ENCODE measurements around the gene ZFR2. TPM values are rescaled to one million over a fixed set of nuclear protein-coding genes. Genes with fewer than 3 reads are reported as not detected.

Gene ZFR2
- total and polyA plus RNA-seq, 4 donors = not detected

DNA sequence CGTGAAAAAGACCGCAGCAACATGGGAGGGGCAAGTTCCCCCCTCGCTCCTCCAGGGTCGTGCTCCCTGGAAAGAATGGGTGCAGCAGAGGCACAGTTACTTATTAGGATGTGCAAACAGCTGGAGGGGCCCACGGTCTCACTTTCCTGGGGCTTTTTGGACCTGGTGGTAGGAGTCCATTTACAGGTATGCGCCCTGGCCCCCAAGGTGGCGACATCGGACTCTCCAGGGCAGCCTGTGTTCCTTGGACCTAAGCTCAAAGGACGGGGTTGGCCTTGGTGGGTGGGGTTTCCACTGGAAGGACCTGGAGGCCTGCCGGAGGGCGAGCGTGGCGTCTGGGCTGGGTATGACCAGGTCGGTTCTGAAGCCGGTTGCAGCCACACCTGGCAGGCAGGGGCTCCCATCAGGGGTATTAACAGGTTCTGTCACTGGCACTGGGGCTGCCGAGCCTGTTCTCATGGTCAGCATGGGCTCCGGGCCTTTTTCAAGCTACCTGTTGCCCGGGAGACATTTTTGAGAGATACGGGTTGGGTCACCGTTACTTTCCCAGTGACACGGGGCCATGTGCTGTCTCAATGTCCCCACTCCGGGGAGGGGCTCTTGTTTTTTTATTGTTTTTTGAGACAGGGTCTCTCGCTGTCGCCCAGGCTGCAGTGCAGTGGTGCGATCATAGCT, 5.9 kb downstream of the ZFR2 start:
- no peak for DNase-seq
- Histone ChIP-seq H3K9me3 (ENCODE audit: control insufficient read depth, low read length) (no peaks in the 10 kb centered on the region), H3K27me3 (ENCODE audit: control insufficient read depth in 1 of 2, insufficient read depth in 2 of 2, low read length in 1 of 2) (no peaks in the 10 kb centered on the region), H3K4me1 (ENCODE audit: control insufficient read depth in 1 of 2, insufficient read depth in 2 of 2, low read length in 2 of 2) (no peaks in the 10 kb centered on the region), H3K27ac (ENCODE audit: low read depth in 1 of 2, low read length in 2 of 2) (no peak overlapping the region), H3K36me3 (ENCODE audit: control insufficient read depth in 1 of 2, insufficient read depth in 2 of 2, low read length in 1 of 2) (no peaks in the 10 kb centered on the region), H3K4me3 (ENCODE audit: low read length in 2 of 2) (no peak overlapping the region)
- intact Hi-C loops (cut with DNase I) = no loop called here
- WGBS, 2 donors = 79 to 84% methylated on average over 25 of the region's 25 CpGs
- no peak for ATAC-seq (ENCODE audit: low FRiP score)

DNA sequence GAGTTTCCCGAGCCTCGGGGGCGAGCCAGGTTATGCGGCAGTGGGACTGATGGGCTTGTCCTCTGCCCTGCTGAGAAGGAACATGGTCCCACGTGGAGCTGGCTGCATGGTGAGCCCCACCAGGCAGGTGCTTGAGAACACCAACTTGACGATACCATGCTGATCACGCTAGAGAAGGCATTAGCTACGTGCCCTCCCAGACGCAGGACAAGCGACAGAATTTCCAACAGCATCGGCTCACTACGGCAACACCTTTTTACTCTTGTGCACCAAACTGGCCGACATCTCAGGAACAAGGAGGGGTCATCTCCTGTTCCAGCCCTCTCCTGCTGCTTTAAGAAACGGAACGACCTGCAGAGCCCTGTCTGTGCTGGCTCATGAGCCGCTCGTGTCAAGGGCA, 8.3 kb downstream of the ZFR2 start:
- H3K4me1 ChIP-seq (ENCODE audit: control insufficient read depth in 1 of 2, insufficient read depth in 2 of 2, low read length in 2 of 2) = no peaks in the 10 kb centered on the region
- H3K36me3 ChIP-seq (ENCODE audit: control insufficient read depth in 1 of 2, insufficient read depth in 2 of 2, low read length in 1 of 2) = no peaks in the 10 kb centered on the region
- no peaks in the 10 kb centered on the region for H3K9me3 ChIP-seq (ENCODE audit: control insufficient read depth, low read length)
- intact Hi-C loops (cut with DNase I) = no loop called here
- no peak for ATAC-seq (ENCODE audit: low FRiP score)
- no peaks in the 10 kb centered on the region for H3K27me3 ChIP-seq (ENCODE audit: control insufficient read depth in 1 of 2, insufficient read depth in 2 of 2, low read length in 1 of 2)
- H3K27ac ChIP-seq (ENCODE audit: low read depth in 1 of 2, low read length in 2 of 2) = no peak overlapping the region
- H3K4me3 ChIP-seq (ENCODE audit: low read length in 2 of 2) = no peak overlapping the region
- no peak for DNase-seq
- 83 to 86% methylated on average over 17 of the region's 17 CpGs for WGBS, 2 donors

DNA sequence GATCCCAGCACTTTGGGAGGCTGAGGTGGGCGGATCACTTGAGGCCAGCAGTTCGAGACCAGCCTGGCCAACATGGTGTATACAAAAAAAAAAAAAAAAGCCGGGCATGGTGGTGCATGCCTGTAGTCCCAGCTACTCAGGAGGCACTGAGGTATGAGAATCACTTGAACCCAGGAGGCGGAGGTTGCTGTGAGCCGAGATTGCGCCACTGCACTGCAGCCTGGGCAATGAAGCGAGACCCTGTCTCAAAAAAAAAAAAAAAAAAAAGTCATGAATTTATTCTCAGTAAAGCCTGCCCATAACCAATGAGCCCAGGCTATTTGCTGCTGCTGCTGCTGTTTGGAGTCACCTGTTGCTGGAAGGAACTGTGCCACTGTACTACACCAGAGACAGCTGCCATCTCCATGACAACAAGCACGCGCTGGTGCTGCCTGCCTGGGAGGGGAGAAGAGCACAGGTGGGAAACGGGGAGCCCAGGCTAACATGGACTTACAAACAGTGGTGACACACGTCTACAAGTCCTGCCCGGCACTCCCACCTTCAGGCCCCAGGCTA, 11.3 kb downstream of the ZFR2 start:
- intact Hi-C loops (cut with DNase I) = no loop called here
- Histone ChIP-seq H3K27me3 (ENCODE audit: control insufficient read depth in 1 of 2, insufficient read depth in 2 of 2, low read length in 1 of 2) (no peaks in the 10 kb centered on the region), H3K27ac (ENCODE audit: low read depth in 1 of 2, low read length in 2 of 2) (no peak overlapping the region), H3K4me1 (ENCODE audit: control insufficient read depth in 1 of 2, insufficient read depth in 2 of 2, low read length in 2 of 2) (no peaks in the 10 kb centered on the region), H3K9me3 (ENCODE audit: control insufficient read depth, low read length) (peaks cover under 1% of the 10 kb centered on the region), H3K4me3 (ENCODE audit: low read length in 2 of 2) (no peak overlapping the region), H3K36me3 (ENCODE audit: control insufficient read depth in 1 of 2, insufficient read depth in 2 of 2, low read length in 1 of 2) (no peaks in the 10 kb centered on the region)
- DNase-seq (no peak), ATAC-seq (ENCODE audit: low FRiP score) (no peak)
- WGBS, 2 donors = 85 to 90% methylated on average over 11 to 12 of the region's 12 CpGs

DNA sequence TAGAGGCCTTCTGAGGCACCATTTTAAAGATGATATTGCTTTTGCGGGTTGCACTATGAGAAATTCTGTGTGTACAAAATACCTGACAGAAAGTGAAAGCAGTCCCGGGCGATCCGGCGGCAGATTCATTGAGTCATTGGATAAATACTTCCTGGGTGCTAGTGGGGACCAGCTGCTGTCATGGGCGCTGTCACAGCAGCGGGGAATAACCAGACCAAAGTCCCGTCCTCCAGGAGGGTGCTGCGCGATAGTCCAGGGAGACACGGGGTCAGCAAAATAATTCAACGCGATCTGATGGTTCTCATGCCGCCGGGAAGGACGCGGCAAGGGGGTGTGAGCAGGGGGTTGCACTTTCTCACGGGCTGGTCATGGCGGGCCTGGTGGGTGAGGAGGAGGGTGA, 13.5 kb downstream of the ZFR2 start:
- intact Hi-C loops (cut with DNase I) = no loop called here
- Histone ChIP-seq H3K36me3 (ENCODE audit: control insufficient read depth in 1 of 2, insufficient read depth in 2 of 2, low read length in 1 of 2) (no peaks in the 10 kb centered on the region), H3K27me3 (ENCODE audit: control insufficient read depth in 1 of 2, insufficient read depth in 2 of 2, low read length in 1 of 2) (no peaks in the 10 kb centered on the region)

DNA sequence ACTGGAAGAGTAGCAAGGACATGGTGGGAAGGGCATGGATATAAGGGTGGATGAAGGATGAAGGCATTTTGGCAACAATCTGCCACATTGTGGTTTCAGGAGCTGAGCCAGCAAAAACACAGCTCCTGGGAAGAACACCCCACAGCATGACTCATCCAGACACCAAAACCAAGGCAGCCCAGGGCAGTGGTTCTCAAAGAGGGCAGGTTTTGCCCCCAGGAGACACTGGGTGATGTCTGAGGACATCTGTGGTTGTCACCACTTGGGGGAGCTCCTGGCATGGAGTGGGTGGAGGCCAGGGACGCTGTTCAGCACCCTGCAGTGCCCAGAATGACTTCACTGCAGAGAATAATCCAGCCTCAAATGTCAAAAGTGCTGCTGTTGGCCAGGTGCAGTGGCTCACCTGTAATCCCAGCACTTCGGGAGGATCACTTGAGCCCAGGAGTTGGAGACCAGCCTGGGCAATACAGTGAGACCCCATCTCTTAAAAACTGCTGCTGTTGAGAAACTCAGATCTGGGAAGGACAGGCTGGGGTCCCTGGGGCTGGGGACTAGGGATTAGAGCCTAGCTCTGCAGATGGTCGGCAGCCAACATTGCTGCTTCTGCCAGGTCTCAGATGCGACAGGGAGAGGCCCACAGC, 16.1 kb downstream of the ZFR2 start:
- peaks cover 12% of the 10 kb centered on the region for H3K9me3 ChIP-seq (ENCODE audit: control insufficient read depth, low read length)
- H3K36me3 ChIP-seq (ENCODE audit: control insufficient read depth in 1 of 2, insufficient read depth in 2 of 2, low read length in 1 of 2) = no peaks in the 10 kb centered on the region
- no peak overlapping the region for H3K27ac ChIP-seq (ENCODE audit: low read depth in 1 of 2, low read length in 2 of 2)
- H3K4me1 ChIP-seq (ENCODE audit: control insufficient read depth in 1 of 2, insufficient read depth in 2 of 2, low read length in 2 of 2) = no peaks in the 10 kb centered on the region
- 64 to 68% methylated on average over 4 of the region's 4 CpGs for WGBS, 2 donors
- intact Hi-C loops (cut with DNase I) = no loop called here
- H3K27me3 ChIP-seq (ENCODE audit: control insufficient read depth in 1 of 2, insufficient read depth in 2 of 2, low read length in 1 of 2) = no peaks in the 10 kb centered on the region
- DNase-seq (no peak), ATAC-seq (ENCODE audit: low FRiP score) (no peak)
- no peak overlapping the region for H3K4me3 ChIP-seq (ENCODE audit: low read length in 2 of 2)

More for the DNA sequence above, 13.5 kb downstream of the ZFR2 start:
- Histone ChIP-seq H3K4me1 (ENCODE audit: control insufficient read depth in 1 of 2, insufficient read depth in 2 of 2, low read length in 2 of 2) (no peaks in the 10 kb centered on the region), H3K9me3 (ENCODE audit: control insufficient read depth, low read length) (peaks cover 12% of the 10 kb centered on the region), H3K4me3 (ENCODE audit: low read length in 2 of 2) (no peak overlapping the region), H3K27ac (ENCODE audit: low read depth in 1 of 2, low read length in 2 of 2) (no peak overlapping the region)
- WGBS, 2 donors = 89 to 93% methylated on average over 19 of the region's 19 CpGs
- no peak for DNase-seq
- ATAC-seq (ENCODE audit: low FRiP score) = no peak

DNA sequence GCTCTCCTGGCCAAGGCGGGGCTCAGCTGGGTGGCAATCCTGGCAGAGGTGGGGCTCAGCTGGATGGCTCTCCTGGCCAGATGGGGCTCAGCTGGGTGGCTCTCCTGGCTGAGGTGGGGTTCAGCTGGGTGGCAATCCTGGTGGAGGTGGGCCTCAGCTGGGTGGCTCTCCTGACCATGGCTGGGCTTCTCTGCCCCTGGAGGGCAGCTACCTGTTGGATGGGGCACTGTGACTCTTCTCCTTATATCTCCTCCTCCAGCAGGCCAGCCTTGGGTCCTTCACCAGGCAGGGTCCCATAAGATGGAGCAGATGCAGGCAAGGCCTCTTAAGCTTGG, 16.7 kb downstream of the ZFR2 start:
- Histone ChIP-seq H3K27ac (ENCODE audit: low read depth in 1 of 2, low read length in 2 of 2) (no peak overlapping the region), H3K27me3 (ENCODE audit: control insufficient read depth in 1 of 2, insufficient read depth in 2 of 2, low read length in 1 of 2) (no peaks in the 10 kb centered on the region), H3K4me1 (ENCODE audit: control insufficient read depth in 1 of 2, insufficient read depth in 2 of 2, low read length in 2 of 2) (no peaks in the 10 kb centered on the region), H3K4me3 (ENCODE audit: low read length in 2 of 2) (no peak overlapping the region), H3K9me3 (ENCODE audit: control insufficient read depth, low read length) (peaks cover 13% of the 10 kb centered on the region), H3K36me3 (ENCODE audit: control insufficient read depth in 1 of 2, insufficient read depth in 2 of 2, low read length in 1 of 2) (no peaks in the 10 kb centered on the region)
- WGBS, 2 donors = 100% methylated on average over 1 of the region's 1 CpG
- ATAC-seq (ENCODE audit: low FRiP score) (no peak), DNase-seq (no peak)
- intact Hi-C loops (cut with DNase I) = no loop called here

DNA sequence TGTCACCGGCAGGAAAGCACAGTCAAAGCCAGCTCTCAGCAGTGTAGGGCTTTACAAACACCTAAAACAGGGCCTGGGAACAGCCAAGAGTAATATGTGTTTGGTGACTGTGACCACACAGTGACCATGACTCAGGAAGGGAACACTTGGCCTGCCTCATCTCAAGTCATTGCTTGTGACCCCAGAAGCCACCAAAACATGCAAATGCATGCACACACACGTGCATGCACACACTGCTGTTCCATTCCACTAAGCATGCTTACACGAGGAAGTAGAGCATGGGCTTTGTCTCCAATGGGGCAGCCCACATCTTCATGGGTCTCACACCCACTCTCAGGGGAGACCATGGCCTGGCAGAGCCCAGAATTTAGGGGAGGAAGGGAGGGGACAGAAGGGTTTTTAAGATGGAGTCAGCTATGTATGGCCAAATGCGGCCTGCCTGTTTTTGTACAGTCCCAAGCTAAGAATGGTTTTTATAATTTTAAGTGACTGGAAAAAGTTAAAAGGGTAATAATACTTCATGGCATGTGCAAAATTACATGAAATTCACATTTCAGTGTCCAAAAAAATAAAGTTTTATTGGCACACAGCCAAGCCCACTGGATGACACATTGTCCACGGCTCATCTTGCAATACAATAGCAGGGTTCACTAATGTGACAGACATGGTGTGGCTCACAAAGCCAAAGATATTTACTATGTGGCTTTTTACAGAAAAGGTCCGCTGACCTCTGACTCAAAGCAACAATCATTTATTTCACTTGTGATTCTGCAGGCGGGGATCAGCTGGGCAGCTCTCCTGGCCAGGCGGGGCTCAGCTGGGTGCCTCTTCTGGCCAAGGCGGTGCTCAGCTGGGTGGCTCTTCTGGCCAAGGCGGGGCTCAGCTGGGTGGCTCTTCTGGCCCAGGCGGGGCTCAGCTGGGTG, 17.3 kb downstream of the ZFR2 start:
- Histone ChIP-seq H3K27me3 (ENCODE audit: control insufficient read depth in 1 of 2, insufficient read depth in 2 of 2, low read length in 1 of 2) (no peaks in the 10 kb centered on the region), H3K4me1 (ENCODE audit: control insufficient read depth in 1 of 2, insufficient read depth in 2 of 2, low read length in 2 of 2) (no peaks in the 10 kb centered on the region), H3K36me3 (ENCODE audit: control insufficient read depth in 1 of 2, insufficient read depth in 2 of 2, low read length in 1 of 2) (no peaks in the 10 kb centered on the region), H3K9me3 (ENCODE audit: control insufficient read depth, low read length) (peaks cover 16% of the 10 kb centered on the region), H3K4me3 (ENCODE audit: low read length in 2 of 2) (no peak overlapping the region), H3K27ac (ENCODE audit: low read depth in 1 of 2, low read length in 2 of 2) (no peak overlapping the region)
- ATAC-seq (ENCODE audit: low FRiP score) = no peak
- whole genome bisulfite sequencing, 2 donors = 92 to 94% methylated on average over 11 of the region's 11 CpGs
- no peak for DNase-seq
- intact Hi-C loops (cut with DNase I) = no loop called here

DNA sequence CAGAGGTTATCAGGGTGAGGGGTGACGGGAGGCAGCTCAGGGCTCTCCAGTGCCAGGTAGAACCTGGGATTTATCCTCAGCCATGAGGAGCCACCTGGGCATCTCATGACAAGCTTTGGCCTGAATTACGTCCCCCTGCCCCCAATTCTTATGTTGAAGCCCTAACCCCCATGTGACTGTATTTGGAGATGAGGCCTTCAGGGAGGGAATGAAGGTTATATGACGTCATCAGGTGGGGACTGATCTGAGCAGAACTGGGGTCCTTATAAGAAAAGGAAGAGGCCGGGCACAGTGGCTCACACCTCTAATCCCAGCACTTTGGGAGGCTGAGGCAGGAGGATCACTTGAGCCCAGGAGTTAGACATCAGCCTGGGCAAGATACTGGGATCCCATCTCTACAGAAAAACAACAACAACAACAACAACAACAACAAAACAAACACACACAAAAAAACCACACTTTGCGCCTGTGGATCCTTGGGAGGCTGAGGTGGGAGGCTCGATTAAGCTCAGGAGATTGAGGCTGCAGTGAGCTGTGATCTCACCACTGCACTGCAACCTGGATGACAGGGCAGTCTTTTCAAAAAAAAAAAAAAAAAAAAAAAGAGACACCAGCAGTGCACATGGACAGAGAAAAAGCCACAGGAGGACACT, 18.4 kb downstream of the ZFR2 start:
- Histone ChIP-seq H3K4me1 (ENCODE audit: control insufficient read depth in 1 of 2, insufficient read depth in 2 of 2, low read length in 2 of 2) (no peaks in the 10 kb centered on the region), H3K36me3 (ENCODE audit: control insufficient read depth in 1 of 2, insufficient read depth in 2 of 2, low read length in 1 of 2) (no peaks in the 10 kb centered on the region), H3K27me3 (ENCODE audit: control insufficient read depth in 1 of 2, insufficient read depth in 2 of 2, low read length in 1 of 2) (no peaks in the 10 kb centered on the region), H3K27ac (ENCODE audit: low read depth in 1 of 2, low read length in 2 of 2) (no peak overlapping the region), H3K9me3 (ENCODE audit: control insufficient read depth, low read length) (peaks cover 16% of the 10 kb centered on the region), H3K4me3 (ENCODE audit: low read length in 2 of 2) (no peak overlapping the region)
- no peak for DNase-seq
- ATAC-seq (ENCODE audit: low FRiP score) = no peak
- 82 to 88% methylated on average over 6 of the region's 6 CpGs for WGBS, 2 donors
- intact Hi-C loops (cut with DNase I) = no loop called here

Measured in aorta (tissue), 5 donors.